Large intestine (tissue), 3 donors: Measurements from ENCODE around the gene BLOC1S3. TPM values are rescaled to one million over a fixed set of nuclear protein-coding genes. Genes with fewer than 3 reads are reported as not detected.
A peak's percentile ranks its signal among the peaks of the same experiment; 100 is the strongest.

Source experiments
- DNase-seq, 2 donors: peaks; one replicate each; pipeline versions ENCODE4 v3.0.0 to v3.0.0-alpha.2; 2013
- H3K27ac ChIP-seq: one replicate; pipeline ENCODE4 v1.5.1; 2013; ENCODE audit warnings: low read length
- H3K27me3 ChIP-seq: 2 replicates; pipeline ENCODE4 v1.6.1; 2013; ENCODE audit warnings: low read length; ENCODE audit not compliant: control insufficient read depth, insufficient read depth
- H3K36me3 ChIP-seq: 2 replicates; pipeline ENCODE4 v1.6.1; 2013; ENCODE audit warnings: low read length; ENCODE audit not compliant: control insufficient read depth, insufficient read depth
- H3K4me1 ChIP-seq: one replicate; pipeline ENCODE4 v1.6.1; 2013; ENCODE audit warnings: low read length; ENCODE audit not compliant: control insufficient read depth, insufficient read depth
- H3K4me3 ChIP-seq: one replicate; pipeline ENCODE4 v1.5.1; 2013; ENCODE audit warnings: low read length
- H3K9me3 ChIP-seq: one replicate; pipeline ENCODE4 v1.6.1; 2013; ENCODE audit warnings: mild to moderate bottlenecking, low read depth, low read length, moderate library complexity; ENCODE audit not compliant: control insufficient read depth
- WGBS: methylation state at CpG from one replicate; pipeline ENCODE4 v1.1.5; 2013; ENCODE audit warnings: low lambda C conversion rate; ENCODE audit not compliant: insufficient coverage; 5-methylcytosine and 5-hydroxymethylcytosine counted together
- polyA plus RNA-seq: library from polyadenylated mRNA; unstranded; fragments of 120-200 nt; gene quantifications from one replicate; pipeline ENCODE4 v1.2.1, GENCODE V29; 2013

BLOC1S3 gene
- polyA plus RNA-seq, 1 donor, result 12.1 TPM

DNA sequence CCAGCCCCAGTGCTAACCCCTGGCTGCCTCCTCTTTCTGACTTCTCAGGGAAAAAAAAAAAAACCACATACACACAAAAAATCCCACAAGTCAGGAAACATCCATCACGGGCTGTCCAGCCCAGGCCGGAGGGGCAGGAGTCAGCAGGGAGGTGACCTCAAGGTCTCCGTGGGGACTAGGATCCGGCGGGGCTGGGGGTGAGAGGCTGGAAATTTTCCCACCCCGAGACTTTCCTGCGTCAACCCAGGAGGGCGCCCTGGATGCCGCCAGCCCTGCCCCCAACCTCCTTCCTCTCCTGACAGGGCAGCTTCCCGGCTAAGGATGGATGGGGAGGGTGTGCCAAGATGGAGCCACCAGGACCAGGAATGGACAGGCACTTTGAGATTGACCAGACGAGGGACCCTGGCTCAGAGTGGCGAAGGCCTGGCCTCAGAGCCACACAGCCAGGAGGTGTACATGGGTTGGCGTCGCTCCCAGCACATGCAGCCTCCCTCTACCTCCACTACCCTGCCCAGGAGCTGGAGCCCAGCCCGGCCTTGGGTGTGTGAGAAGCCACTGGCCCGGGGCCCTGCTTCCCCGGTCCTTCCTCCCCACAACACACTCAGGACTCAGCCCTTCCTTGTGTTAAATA, 33.3 kb downstream of the BLOC1S3 start:
- no peak for DNase-seq
- Histone ChIP-seq H3K36me3 (no peaks in the 10 kb centered on the region), H3K27me3 (peaks cover 26% of the 10 kb centered on the region), H3K4me1 (no peaks in the 10 kb centered on the region), H3K9me3 (no peaks in the 10 kb centered on the region), H3K27ac (no peak overlapping the region), H3K4me3 (no peak overlapping the region)
- WGBS, result 100% methylated on average over 2 of the region's 17 CpGs

DNA sequence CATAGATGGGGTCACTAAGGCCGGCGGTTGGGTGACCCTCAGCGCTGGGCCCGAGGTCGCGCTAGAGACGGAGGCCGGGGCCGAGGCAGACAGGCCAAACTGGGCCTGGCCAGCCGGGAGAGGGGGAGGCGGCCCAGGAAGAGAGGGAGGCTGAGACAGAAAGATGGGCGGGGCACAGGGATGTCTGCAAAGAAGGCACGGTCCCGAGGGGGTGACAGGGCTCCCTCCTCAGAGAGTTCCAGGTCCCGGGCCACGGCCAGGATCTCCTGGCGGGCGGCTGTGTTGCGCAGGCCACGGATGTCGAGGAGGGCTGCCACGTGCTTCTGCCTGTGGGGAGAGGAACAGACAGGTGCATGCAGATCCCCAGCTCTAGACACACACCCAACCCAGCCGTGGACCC, 34.4 kb downstream of the BLOC1S3 start:
- H3K36me3 ChIP-seq, result no peaks in the 10 kb centered on the region
- no CpG with 5 or more reads among the region's 23 CpGs for WGBS
- no peaks in the 10 kb centered on the region for H3K9me3 ChIP-seq
- no peak for DNase-seq
- H3K4me1 ChIP-seq, result peaks cover 3% of the 10 kb centered on the region
- H3K27ac ChIP-seq, result no peak overlapping the region
- no peak overlapping the region for H3K4me3 ChIP-seq
- peaks cover 38% of the 10 kb centered on the region for H3K27me3 ChIP-seq

DNA sequence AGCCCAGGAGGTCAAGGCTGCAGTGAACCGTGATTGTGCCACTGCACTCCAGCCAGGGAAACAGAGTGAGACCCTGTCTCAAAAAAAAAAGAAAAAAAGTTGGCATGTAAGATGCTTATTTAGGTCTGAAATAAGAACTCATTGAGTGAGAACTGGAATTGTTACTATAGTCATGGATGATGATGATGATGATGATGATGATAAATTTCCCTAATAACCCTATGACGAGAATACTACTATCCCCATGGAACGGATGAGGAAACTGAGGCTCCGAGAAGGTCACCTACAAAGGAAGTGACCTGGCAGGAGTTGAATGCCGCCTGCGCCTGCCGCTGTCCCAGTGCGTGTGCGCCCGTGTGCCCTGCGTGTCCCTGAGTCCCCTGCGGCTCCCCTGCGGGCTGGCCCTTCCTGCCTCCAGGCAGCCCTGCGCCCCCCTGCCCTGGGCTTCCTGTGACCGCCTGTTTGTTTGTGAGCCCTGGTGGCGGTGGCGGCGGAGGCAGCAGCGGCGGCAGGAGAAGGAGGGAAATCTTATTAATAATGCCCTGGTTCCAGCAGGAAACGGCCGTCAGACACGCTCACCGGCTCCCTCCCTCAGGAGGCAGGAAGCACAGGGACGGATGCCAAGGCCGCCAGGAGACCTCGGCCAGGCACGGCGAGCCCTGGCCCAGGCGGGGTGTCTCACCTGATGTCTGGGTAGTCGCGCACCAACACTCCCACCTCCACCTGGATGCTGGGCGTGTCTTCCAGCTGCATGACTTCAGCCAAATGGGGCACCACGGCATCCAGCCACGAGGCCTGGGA, 37.0 kb downstream of the BLOC1S3 start:
- Histone ChIP-seq H3K4me3 (no peak overlapping the region), H3K27me3 (peaks cover 60% of the 10 kb centered on the region), H3K4me1 (peaks cover 3% of the 10 kb centered on the region), H3K27ac (no peak overlapping the region), H3K36me3 (no peaks in the 10 kb centered on the region), H3K9me3 (no peaks in the 10 kb centered on the region)
- no CpG with 5 or more reads among the region's 35 CpGs for WGBS
- DNase-seq, result peak in 1 of 2 donors; percentile 29

DNA sequence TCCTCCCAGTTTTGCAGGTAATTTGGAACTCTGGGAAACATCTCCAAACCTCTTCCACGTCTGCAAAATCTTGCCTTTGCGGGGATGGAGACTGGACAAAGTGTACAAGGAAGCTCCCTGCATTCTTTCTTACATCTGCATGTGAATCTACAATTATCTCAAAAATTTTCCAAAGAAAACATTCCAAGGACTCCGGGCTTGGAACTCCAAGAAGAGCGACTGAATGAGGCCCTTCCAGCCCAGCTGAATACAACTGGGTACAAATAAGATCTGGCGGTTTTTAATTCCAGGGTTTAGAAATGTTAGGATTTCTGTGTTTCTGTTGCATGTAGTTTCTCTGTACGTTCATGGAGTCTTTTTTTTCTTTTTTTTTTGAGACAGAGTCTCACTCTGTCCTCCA, 38.1 kb downstream of the BLOC1S3 start:
- Histone ChIP-seq H3K27me3 (peaks cover 66% of the 10 kb centered on the region), H3K27ac (no peak overlapping the region), H3K36me3 (no peaks in the 10 kb centered on the region), H3K4me1 (peaks cover 3% of the 10 kb centered on the region), H3K9me3 (no peaks in the 10 kb centered on the region), H3K4me3 (no peak overlapping the region)
- no CpG with 5 or more reads among the region's 6 CpGs for WGBS
- no peak for DNase-seq

DNA sequence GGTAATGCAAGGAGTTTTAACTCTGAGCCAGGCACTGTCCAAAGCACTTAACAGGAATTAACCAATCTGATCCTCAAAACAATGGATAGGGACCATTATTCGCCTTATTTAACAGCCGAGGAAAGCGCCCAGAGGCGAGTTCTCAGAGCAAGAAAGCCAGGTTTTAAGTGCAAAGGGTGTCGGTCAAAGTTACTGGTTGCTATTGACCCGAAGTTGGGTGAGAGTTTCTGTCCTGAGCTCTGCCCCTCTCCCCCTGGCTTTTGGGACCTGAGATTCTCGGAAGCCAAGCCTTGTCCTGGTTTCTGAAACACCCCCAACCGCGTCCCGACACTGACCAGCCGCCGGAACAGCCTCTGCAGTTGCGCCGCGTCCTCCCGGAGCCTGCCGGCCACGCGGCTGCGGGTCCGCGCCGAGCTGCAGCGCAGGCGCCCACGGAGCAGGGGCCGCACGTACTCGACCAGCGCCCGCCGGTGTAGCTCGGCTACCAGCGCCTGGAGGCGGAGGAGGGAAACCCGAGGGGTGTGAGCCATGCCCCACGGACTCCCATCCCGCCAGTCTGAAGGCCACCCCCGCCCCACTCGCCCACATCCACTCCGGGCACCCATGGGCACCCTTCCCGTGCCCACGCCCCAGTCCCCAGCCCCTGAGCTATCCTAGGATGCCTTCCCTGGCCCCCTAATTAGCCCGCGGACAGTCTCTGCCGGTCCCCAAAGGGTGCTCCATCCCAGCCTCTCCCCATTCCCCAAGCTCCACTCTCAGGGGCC, 38.8 kb downstream of the BLOC1S3 start:
- peaks cover 3% of the 10 kb centered on the region for H3K4me1 ChIP-seq
- peaks cover 66% of the 10 kb centered on the region for H3K27me3 ChIP-seq
- DNase-seq, result no peak
- no peak overlapping the region for H3K4me3 ChIP-seq
- WGBS, result no CpG with 5 or more reads among the region's 46 CpGs
- no peaks in the 10 kb centered on the region for H3K9me3 ChIP-seq
- H3K36me3 ChIP-seq, result no peaks in the 10 kb centered on the region
- no peak overlapping the region for H3K27ac ChIP-seq

DNA sequence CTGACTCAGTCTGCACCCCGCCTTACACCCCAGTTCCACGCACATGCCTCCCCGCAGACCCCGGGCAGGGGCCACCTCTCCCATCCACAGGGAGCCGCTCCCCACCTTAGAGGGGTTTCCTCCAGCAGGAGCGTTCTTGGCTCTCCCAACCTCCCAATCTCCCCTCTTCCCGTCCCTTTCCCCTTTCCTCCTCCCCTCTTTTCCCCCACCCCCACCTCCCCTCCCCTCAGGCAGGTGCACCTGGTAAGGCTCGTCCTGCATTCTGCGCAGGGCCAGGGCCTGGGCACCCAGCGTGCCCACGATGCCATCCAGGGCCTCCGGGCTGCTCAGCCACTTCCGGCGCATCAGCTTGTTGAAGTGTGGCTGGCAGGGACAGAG, 39.4 kb downstream of the BLOC1S3 start:
- Histone ChIP-seq H3K4me1 (peaks cover 3% of the 10 kb centered on the region), H3K27ac (no peak overlapping the region), H3K4me3 (no peak overlapping the region), H3K36me3 (no peaks in the 10 kb centered on the region), H3K9me3 (no peaks in the 10 kb centered on the region), H3K27me3 (peaks cover 66% of the 10 kb centered on the region)
- no CpG with 5 or more reads among the region's 14 CpGs for WGBS
- DNase-seq, result no peak

DNA sequence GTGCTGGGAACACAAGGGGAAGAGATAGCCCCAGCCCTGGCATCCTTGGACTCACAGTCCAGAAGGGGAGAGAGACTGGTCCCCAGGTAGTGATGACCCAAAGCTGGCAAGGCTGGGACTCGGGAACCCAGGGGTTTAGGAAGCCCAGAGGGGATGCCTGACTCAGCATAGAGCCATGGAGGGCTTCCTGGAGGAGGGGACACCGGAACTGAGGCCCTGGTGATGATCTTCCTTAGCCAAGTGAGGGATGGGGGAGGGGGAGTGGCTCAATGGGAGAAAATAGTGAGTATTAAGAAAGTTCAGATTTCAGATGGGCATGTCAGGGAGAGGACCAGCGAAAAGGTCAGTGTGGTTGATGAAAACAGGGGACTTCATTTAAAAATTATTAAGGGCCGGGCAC, 39.8 kb downstream of the BLOC1S3 start:
- Histone ChIP-seq H3K36me3 (no peaks in the 10 kb centered on the region), H3K27me3 (peaks cover 66% of the 10 kb centered on the region)
- DNase-seq, result no peak

DNA sequence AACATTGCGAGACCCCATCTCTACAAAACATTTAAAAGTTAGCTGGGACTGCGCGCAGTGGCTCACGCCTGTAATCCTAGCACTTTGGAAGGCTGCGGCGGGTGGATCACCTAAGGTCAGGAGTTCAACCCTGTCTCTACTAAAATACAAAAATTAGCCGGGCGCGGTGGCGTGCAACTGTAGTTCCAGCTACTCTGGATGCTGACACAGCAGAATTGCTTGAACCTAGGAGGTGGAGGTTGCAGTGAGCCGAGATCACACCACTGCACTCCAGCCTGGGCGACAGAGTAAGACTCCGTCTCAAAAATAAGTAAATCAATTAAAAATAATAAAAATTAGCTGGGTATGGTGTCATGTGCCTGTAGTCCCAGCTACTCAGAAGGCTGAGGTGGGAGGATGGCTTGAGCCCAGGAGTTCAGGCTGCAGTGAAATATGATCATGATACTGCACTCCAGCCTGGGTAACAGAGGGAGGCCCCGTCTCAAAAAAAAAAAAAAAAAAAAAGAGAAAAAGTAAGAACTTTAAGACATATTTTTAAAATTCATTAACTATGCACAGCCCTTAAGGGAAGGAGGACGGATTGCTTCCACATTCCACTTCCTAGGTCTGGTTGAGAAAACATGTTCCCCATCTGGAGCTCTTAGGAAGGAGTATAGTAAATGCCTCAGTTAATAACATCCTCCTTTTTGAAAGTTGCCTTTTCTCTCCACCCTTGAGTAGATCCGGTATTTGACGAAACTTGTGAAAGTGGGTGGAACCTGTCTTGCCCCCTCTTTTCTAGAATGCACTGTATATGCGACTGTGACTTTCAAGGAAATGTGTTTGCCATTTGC, 40.5 kb downstream of the BLOC1S3 start:
- WGBS, result 53% methylated on average over 4 of the region's 18 CpGs
- peaks cover 64% of the 10 kb centered on the region for H3K27me3 ChIP-seq
- H3K9me3 ChIP-seq, result no peaks in the 10 kb centered on the region
- DNase-seq, result no peak
- no peak overlapping the region for H3K4me3 ChIP-seq
- no peaks in the 10 kb centered on the region for H3K36me3 ChIP-seq
- H3K27ac ChIP-seq, result no peak overlapping the region
- peaks cover 3% of the 10 kb centered on the region for H3K4me1 ChIP-seq

More for the DNA sequence above, 39.8 kb downstream of the BLOC1S3 start:
- Histone ChIP-seq H3K9me3 (no peaks in the 10 kb centered on the region), H3K27ac (no peak overlapping the region), H3K4me1 (peaks cover 3% of the 10 kb centered on the region), H3K4me3 (no peak overlapping the region)
- no CpG with 5 or more reads among the region's 4 CpGs for WGBS

DNA sequence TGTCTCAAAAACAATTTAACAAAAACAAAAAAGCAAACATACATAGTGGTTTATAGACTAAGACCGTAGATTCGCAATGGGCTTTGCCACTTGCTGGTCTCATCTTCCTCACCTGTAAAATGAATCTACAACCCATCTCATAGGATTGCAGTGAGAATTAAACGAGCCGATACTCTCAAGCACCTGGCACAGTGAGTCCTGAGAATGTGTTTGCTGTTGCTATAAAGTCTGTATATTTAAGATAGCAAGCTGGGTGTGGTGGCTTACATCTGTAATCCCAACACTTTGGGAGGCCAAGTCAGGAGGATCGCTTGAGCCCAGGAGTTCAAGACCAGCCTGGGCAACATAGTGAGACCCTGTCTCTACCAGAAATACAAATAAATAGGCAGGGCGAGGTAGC, 44.1 kb downstream of the BLOC1S3 start:
- no peak overlapping the region for H3K27ac ChIP-seq
- no peaks in the 10 kb centered on the region for H3K4me1 ChIP-seq
- DNase-seq, result no peak
- no CpG with 5 or more reads among the region's 6 CpGs for WGBS
- no peaks in the 10 kb centered on the region for H3K9me3 ChIP-seq
- H3K36me3 ChIP-seq, result no peaks in the 10 kb centered on the region
- no peak overlapping the region for H3K4me3 ChIP-seq
- peaks cover 31% of the 10 kb centered on the region for H3K27me3 ChIP-seq

DNA sequence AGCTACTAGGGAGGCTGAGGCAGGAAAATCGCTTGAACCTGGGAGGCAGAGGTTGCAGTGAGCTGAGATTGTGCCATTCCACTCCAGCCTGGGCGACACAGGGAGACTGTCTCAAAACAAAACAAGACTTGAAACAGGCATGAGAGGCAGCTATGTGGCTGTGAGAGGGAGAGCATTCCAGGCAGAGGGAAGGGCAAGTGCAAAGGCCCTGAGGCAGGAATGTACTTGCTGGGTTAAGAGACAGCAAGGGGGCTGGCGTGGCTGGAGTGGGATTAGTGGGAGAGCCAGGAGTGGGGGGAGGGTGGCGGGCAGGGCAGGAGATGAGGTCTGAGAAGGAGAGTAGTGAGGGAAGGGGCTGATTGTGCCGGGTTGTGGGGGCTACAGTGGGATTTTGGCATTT, 45.3 kb downstream of the BLOC1S3 start:
- H3K9me3 ChIP-seq, result no peaks in the 10 kb centered on the region
- no peaks in the 10 kb centered on the region for H3K36me3 ChIP-seq
- no CpG with 5 or more reads among the region's 5 CpGs for WGBS
- no peak for DNase-seq
- H3K27ac ChIP-seq, result no peak overlapping the region
- H3K27me3 ChIP-seq, result peaks cover 19% of the 10 kb centered on the region
- H3K4me3 ChIP-seq, result no peak overlapping the region
- no peaks in the 10 kb centered on the region for H3K4me1 ChIP-seq
